Keratinocyte (primary cell): ENCODE results near the gene CTNNA2.

Experiments used
- CTCF ChIP-seq, 3 experiments: IDR thresholded peaks in 1 of 3; conservative IDR thresholded peaks in 1 of 3; optimal IDR thresholded peaks in 1 of 3; 2 replicates in 2 of 3; 3 replicates in 1 of 3; pipeline versions ENCODE3 to v1.5.1; 2011; ENCODE audit warnings: low read length in 3 of 3, mild to moderate bottlenecking in 3 of 3, moderate library complexity in 2 of 3, control low read depth in 1 of 3, inconsistent platforms in 1 of 3; ENCODE audit not compliant: insufficient read depth in 2 of 3; ENCODE audit errors: extremely low read depth in 1 of 3
- EZH2 ChIP-seq: IDR thresholded peaks from one replicate; pipeline ENCODE4 v1.6.1; 2012; ENCODE audit warnings: inconsistent platforms, mild to moderate bottlenecking, low read length, moderate library complexity

GRCh38 chr2:79702905-79703304, 190.1 kb downstream of the CTNNA2 start:
- no peak for TF ChIP-seq CTCF (optimal IDR thresholded peaks at IDR 0.05 in 1 of 3, IDR thresholded peaks at IDR 0.05 in 1 of 3, conservative IDR thresholded peaks at IDR 0.05 in 1 of 3; ENCODE audit: extremely low read depth in 1 of 3, insufficient read depth in 2 of 3, low read length in 3 of 3)
- no peak for TF ChIP-seq EZH2
